HepG2 (cell line): Measurements from ENCODE around the gene ZDHHC3. TPM values are rescaled to one million over a fixed set of nuclear protein-coding genes. Genes with fewer than 3 reads are reported as not detected.
A peak's percentile ranks its signal among the peaks of the same experiment; 100 is the strongest.

Experiments used
- AGO2 ChIP-seq: fragments of 200-400 bp; formaldehyde crosslinking; optimal IDR thresholded peaks from 2 replicates; pipeline ENCODE3; 2017; ENCODE audit warnings: mild to moderate bottlenecking, low read depth, low read length, moderate library complexity
- GATAD2A ChIP-seq: IDR thresholded peaks from 2 replicates; pipeline ENCODE4 v1.6.1; 2016
- KDM2A ChIP-seq: sonication (generic); formaldehyde crosslinking; IDR thresholded peaks from 2 replicates; pipeline ENCODE4 v1.4.0; 2020; ENCODE audit warnings: low read depth, missing genetic modification reagents, borderline replicate concordance
- MAZ ChIP-seq, 2 experiments: sonication (generic) in 1 of 2; formaldehyde crosslinking in 1 of 2; IDR thresholded peaks; 2 replicates each; pipeline versions ENCODE4 v1.5.0 to v1.6.1; 2012 to 2020; ENCODE audit warnings: low read depth in 2 of 2, mild to moderate bottlenecking in 2 of 2, borderline replicate concordance in 1 of 2, improper control_type of control experiment in 1 of 2, low read length in 1 of 2, missing genetic modification reagents in 1 of 2, moderate library complexity in 1 of 2
- RAD51 ChIP-seq: fragments of 450-650 bp; IDR thresholded peaks from 2 replicates; pipeline ENCODE4 v1.6.1; 2016; ENCODE audit warnings: borderline replicate concordance
- SOX13 ChIP-seq, 3 experiments: fragments of 450-650 bp in 1 of 3; sonication (generic) in 1 of 3; formaldehyde crosslinking in 1 of 3; IDR thresholded peaks in 2 of 3; conservative IDR thresholded peaks in 1 of 3; 2 replicates each; pipeline versions ENCODE4 v1.5.0 to v1.6.1; 2016 to 2020; ENCODE audit warnings: antibody characterized with exemption in 1 of 3, mild to moderate bottlenecking in 1 of 3, missing compliant biosample characterization in 1 of 3, missing genetic modification reagents in 1 of 3, moderate library complexity in 1 of 3
- SOX5 ChIP-seq: IDR thresholded peaks from 2 replicates; pipeline ENCODE4 v1.6.1; 2016; ENCODE audit warnings: borderline replicate concordance
- TEAD3 ChIP-seq: optimal IDR thresholded peaks from 2 replicates; pipeline ENCODE3; 2016; ENCODE audit warnings: borderline replicate concordance
- TGIF2 ChIP-seq: IDR thresholded peaks from 2 replicates; pipeline ENCODE4 v1.6.1; 2016; ENCODE audit warnings: control low read depth, missing compliant biosample characterization
- ZNF431 ChIP-seq: sonication (generic); formaldehyde crosslinking; IDR thresholded peaks from 2 replicates; pipeline ENCODE4 v1.9.0; 2022; ENCODE audit warnings: missing genetic modification reagents, low read depth, mild to moderate bottlenecking, borderline replicate concordance
- ZNF672 ChIP-seq: sonication (generic); formaldehyde crosslinking; IDR thresholded peaks from 2 replicates; pipeline ENCODE4 v1.8.1; 2022; ENCODE audit warnings: missing genetic modification reagents
- ZNF749 ChIP-seq: sonication (generic); formaldehyde crosslinking; IDR thresholded peaks from 2 replicates; pipeline ENCODE4 v1.8.0; 2022; ENCODE audit warnings: mild to moderate bottlenecking, missing genetic modification reagents, moderate library complexity, borderline replicate concordance
- ZNF782 ChIP-seq: sonication (generic); formaldehyde crosslinking; IDR thresholded peaks from 2 replicates; pipeline ENCODE4 v1.4.0; 2020; ENCODE audit warnings: missing genetic modification reagents, mild to moderate bottlenecking, borderline replicate concordance
- polyA plus RNA-seq, 8 experiments: library from polyadenylated mRNA; depleted of rRNA in 3 of 8; stranded (reverse) in 7 of 8; unstranded in 1 of 8; fragments of >200 nt; fragmentation: Illumina TruSeq in 4 of 8; extraction: Trizol in 4 of 8; gene quantifications; 2 replicates each; pipeline versions ENCODE4 v1.2.1 to v1.2.3, GENCODE V29; 2011 to 2016; ENCODE audit warnings: low read depth in 4 of 8, missing spikeins in 1 of 8, mixed read lengths in 1 of 8; ENCODE audit not compliant: insufficient read depth in 1 of 8
- total RNA-seq, 5 experiments: library from RNA; depleted of rRNA; stranded (reverse); fragments of >200 nt; fragmentation: Illumina TruSeq; extraction: Trizol; gene quantifications; 2 replicates each; pipeline ENCODE4 v1.2.3, GENCODE V29; 2016; ENCODE audit warnings: low read depth in 1 of 5
- TF ChIP-seq, protein P1 (sequence below): sonication (generic); formaldehyde crosslinking; IDR thresholded peaks from 2 replicates; pipeline ENCODE4 v1.4.0; 2020; ENCODE audit warnings: missing genetic modification reagents
- TF ChIP-seq, protein P2 (sequence below): IDR thresholded peaks from 2 replicates; pipeline ENCODE4 v1.6.1; 2012; ENCODE audit warnings: low read depth, low read length, improper control_type of control experiment
- TF ChIP-seq, protein P3 (sequence below): IDR thresholded peaks from 2 replicates; pipeline ENCODE4 v1.6.1; 2012; ENCODE audit warnings: inconsistent platforms
- TF ChIP-seq, protein P4 (sequence below): sonication (generic); formaldehyde crosslinking; IDR thresholded peaks from 2 replicates; pipeline ENCODE4 v1.4.0; 2020; ENCODE audit warnings: missing genetic modification reagents

Gene ZDHHC3
- total and polyA plus RNA-seq, 2 of the 13 experiments (the other 11 are each of a cell fraction or from before 2014, with no cell fraction given) = 44.1 to 65.7 TPM

DNA sequence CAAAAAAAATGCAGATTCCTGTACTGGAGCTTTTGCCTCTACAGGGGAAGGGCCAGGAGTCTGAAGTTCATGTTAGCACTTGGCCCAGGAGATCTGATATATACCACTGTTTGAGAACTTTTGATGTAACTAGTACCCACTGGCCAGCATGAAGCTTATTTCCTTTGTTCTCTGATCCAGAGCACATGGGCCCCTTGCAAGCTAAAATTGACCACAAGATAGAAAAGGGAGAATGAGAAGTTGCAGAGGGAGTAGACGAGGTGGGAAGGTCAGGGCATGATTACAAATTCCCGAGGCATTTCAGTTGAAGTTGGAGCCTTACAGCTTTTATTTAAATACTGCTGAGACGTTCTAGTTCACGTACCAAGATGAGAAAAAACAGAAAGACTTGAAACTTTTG, 73.3 kb downstream of the ZDHHC3 start (continued):
- TF ChIP-seq, protein P1, sequence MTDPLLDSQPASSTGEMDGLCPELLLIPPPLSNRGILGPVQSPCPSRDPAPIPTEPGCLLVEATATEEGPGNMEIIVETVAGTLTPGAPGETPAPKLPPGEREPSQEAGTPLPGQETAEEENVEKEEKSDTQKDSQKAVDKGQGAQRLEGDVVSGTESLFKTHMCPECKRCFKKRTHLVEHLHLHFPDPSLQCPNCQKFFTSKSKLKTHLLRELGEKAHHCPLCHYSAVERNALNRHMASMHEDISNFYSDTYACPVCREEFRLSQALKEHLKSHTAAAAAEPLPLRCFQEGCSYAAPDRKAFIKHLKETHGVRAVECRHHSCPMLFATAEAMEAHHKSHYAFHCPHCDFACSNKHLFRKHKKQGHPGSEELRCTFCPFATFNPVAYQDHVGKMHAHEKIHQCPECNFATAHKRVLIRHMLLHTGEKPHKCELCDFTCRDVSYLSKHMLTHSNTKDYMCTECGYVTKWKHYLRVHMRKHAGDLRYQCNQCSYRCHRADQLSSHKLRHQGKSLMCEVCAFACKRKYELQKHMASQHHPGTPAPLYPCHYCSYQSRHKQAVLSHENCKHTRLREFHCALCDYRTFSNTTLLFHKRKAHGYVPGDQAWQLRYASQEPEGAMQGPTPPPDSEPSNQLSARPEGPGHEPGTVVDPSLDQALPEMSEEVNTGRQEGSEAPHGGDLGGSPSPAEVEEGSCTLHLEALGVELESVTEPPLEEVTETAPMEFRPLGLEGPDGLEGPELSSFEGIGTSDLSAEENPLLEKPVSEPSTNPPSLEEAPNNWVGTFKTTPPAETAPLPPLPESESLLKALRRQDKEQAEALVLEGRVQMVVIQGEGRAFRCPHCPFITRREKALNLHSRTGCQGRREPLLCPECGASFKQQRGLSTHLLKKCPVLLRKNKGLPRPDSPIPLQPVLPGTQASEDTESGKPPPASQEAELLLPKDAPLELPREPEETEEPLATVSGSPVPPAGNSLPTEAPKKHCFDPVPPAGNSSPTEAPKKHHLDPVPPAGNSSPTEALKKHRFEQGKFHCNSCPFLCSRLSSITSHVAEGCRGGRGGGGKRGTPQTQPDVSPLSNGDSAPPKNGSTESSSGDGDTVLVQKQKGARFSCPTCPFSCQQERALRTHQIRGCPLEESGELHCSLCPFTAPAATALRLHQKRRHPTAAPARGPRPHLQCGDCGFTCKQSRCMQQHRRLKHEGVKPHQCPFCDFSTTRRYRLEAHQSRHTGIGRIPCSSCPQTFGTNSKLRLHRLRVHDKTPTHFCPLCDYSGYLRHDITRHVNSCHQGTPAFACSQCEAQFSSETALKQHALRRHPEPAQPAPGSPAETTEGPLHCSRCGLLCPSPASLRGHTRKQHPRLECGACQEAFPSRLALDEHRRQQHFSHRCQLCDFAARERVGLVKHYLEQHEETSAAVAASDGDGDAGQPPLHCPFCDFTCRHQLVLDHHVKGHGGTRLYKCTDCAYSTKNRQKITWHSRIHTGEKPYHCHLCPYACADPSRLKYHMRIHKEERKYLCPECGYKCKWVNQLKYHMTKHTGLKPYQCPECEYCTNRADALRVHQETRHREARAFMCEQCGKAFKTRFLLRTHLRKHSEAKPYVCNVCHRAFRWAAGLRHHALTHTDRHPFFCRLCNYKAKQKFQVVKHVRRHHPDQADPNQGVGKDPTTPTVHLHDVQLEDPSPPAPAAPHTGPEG (CRISPR knock-in tag) = no peak
- no peak for TF ChIP-seq AGO2
- no peak for TF ChIP-seq ZNF782 (CRISPR knock-in tag)
- TF ChIP-seq RAD51 = no peak
- no peak for TF ChIP-seq SOX13 (IDR thresholded peaks at IDR 0.05)
- peak in 1 of 2 experiments; percentile 72; a peak in 2 of 4 replicates for TF ChIP-seq SOX13 (CRISPR knock-in tag; conservative IDR thresholded peaks at IDR 0.05 in 1 of 2, IDR thresholded peaks at IDR 0.05 in 1 of 2)
- no peak for TF ChIP-seq ZNF749
- TF ChIP-seq MAZ (IDR thresholded peaks at IDR 0.05; ENCODE audit: borderline replicate concordance, low read depth, low read length) = no peak
- no peak for TF ChIP-seq MAZ (CRISPR knock-in tag; IDR thresholded peaks at IDR 0.05; ENCODE audit: low read depth)
- no peak for TF ChIP-seq ZNF672 (CRISPR knock-in tag)
- TF ChIP-seq TEAD3 = no peak
- TF ChIP-seq SOX5 = peak; percentile 52; the same call in 1 of the 2 replicates
- TF ChIP-seq GATAD2A (CRISPR knock-in tag) = peak; percentile 31; the same call in 1 of the 2 replicates
- TF ChIP-seq, protein P2, sequence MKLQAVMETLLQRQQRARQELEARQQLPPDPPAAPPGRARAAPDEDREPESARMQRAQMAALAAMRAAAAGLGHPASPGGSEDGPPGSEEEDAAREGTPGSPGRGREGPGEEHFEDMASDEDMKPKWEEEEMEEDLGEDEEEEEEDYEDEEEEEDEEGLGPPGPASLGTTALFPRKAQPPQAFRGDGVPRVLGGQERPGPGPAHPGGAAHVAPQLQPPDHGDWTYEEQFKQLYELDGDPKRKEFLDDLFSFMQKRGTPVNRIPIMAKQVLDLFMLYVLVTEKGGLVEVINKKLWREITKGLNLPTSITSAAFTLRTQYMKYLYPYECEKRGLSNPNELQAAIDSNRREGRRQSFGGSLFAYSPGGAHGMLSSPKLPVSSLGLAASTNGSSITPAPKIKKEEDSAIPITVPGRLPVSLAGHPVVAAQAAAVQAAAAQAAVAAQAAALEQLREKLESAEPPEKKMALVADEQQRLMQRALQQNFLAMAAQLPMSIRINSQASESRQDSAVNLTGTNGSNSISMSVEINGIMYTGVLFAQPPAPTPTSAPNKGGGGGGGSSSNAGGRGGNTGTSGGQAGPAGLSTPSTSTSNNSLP = no peak
- TF ChIP-seq, protein P3, sequence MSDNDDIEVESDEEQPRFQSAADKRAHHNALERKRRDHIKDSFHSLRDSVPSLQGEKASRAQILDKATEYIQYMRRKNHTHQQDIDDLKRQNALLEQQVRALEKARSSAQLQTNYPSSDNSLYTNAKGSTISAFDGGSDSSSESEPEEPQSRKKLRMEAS = peak; percentile 53
- TF ChIP-seq TGIF2 = no peak
- TF ChIP-seq KDM2A = no peak
- no peak for TF ChIP-seq ZNF431 (CRISPR knock-in tag)
- TF ChIP-seq, protein P4, sequence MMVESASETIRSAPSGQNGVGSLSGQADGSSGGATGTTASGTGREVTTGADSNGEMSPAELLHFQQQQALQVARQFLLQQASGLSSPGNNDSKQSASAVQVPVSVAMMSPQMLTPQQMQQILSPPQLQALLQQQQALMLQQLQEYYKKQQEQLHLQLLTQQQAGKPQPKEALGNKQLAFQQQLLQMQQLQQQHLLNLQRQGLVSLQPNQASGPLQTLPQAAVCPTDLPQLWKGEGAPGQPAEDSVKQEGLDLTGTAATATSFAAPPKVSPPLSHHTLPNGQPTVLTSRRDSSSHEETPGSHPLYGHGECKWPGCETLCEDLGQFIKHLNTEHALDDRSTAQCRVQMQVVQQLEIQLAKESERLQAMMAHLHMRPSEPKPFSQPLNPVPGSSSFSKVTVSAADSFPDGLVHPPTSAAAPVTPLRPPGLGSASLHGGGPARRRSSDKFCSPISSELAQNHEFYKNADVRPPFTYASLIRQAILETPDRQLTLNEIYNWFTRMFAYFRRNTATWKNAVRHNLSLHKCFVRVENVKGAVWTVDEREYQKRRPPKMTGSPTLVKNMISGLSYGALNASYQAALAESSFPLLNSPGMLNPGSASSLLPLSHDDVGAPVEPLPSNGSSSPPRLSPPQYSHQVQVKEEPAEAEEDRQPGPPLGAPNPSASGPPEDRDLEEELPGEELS (CRISPR knock-in tag) = peak; percentile 48
